ENCODE data around the gene MMP2. TPM values are rescaled to one million over a fixed set of nuclear protein-coding genes. Genes with fewer than 3 reads are reported as not detected.

MMP2 gene
- total RNA-seq (100 to 1,000 TPM; 102 to 629 (median 300) TPM), polyA plus RNA-seq (100 to 1,000 TPM; 191 to 483 TPM)
- long read RNA-seq, donor 1, transcript MMP2-201 (13 exons, 3,741 nt) = major isoform, 217 of 500 reads
- long read RNA-seq, donor 1, partial matches to known transcripts = 257 of 500 reads
- long read RNA-seq, donor 1, other reads (novel, unspliced or antisense) = 25 of 500 reads
- long read RNA-seq, donor 2, transcript MMP2-201 (13 exons, 3,741 nt) = major isoform, 64 of 64 reads
- long read RNA-seq, donor 2, partial matches to known transcripts = 0 of 64 reads
- long read RNA-seq, donor 2, other reads (novel, unspliced or antisense) = 0 of 64 reads
- long read RNA-seq, donor 3, transcript MMP2-201 (13 exons, 3,741 nt) = major isoform, 2,286 of 2,450 reads
- long read RNA-seq, donor 3, partial matches to known transcripts = 103 of 2,450 reads
- long read RNA-seq, donor 3, other reads (novel, unspliced or antisense) = 60 of 2,450 reads

GRCh38 chr16:55478827-55479429 lies at the start of gene MMP2:
MMP2 (plus strand) TSS chr16:55479198; CDS start chr16:55479480, 282 bp downstream.
- intact Hi-C loops (cut with DNase I) = no loop called here
- Histone ChIP-seq H3K4me3 (peak within 1 kb of the TSS; percentile 65), H3K9me3 (no peaks in the 10 kb centered on the region), H3K4me1 (ENCODE audit: insufficient read depth) (peaks cover 4% of the 10 kb centered on the region), H3K27ac (peak within 1 kb of the TSS; percentile 83 to 87), H3K27me3 (no peaks in the 10 kb centered on the region), H3K36me3 (no peaks in the 10 kb centered on the region)
- TF ChIP-seq, protein P1, sequence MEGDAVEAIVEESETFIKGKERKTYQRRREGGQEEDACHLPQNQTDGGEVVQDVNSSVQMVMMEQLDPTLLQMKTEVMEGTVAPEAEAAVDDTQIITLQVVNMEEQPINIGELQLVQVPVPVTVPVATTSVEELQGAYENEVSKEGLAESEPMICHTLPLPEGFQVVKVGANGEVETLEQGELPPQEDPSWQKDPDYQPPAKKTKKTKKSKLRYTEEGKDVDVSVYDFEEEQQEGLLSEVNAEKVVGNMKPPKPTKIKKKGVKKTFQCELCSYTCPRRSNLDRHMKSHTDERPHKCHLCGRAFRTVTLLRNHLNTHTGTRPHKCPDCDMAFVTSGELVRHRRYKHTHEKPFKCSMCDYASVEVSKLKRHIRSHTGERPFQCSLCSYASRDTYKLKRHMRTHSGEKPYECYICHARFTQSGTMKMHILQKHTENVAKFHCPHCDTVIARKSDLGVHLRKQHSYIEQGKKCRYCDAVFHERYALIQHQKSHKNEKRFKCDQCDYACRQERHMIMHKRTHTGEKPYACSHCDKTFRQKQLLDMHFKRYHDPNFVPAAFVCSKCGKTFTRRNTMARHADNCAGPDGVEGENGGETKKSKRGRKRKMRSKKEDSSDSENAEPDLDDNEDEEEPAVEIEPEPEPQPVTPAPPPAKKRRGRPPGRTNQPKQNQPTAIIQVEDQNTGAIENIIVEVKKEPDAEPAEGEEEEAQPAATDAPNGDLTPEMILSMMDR (IDR thresholded peaks at IDR 0.05) = no peak
- TF ChIP-seq EP300 (IDR thresholded peaks at IDR 0.05) = no peak
- no peak for TF ChIP-seq POLR2A (IDR thresholded peaks at IDR 0.05)
- DNase-seq = peak; percentile 82 to 89 (median 85)
- WGBS, 3 donors = 0 to 1% (median 1%) methylated on average over 42 to 46 of the region's 46 CpGs

GRCh38 chr16:55433030-55433429 lies 46.0 kb upstream of the MMP2 start:
- TF ChIP-seq POLR2A (IDR thresholded peaks at IDR 0.05) (no peak), EP300 (IDR thresholded peaks at IDR 0.05) (no peak)
- TF ChIP-seq, protein P1 (IDR thresholded peaks at IDR 0.05) = no peak
- no peak for DNase-seq
- no peaks in the 10 kb centered on the region for H3K4me1 ChIP-seq (ENCODE audit: insufficient read depth)
- H3K9me3 ChIP-seq = no peaks in the 10 kb centered on the region
- H3K27me3 ChIP-seq = no peaks in the 10 kb centered on the region
- no peak overlapping the region for H3K4me3 ChIP-seq
- no peaks in the 10 kb centered on the region for H3K36me3 ChIP-seq
- no peak overlapping the region for H3K27ac ChIP-seq
- whole genome bisulfite sequencing, 3 donors = 62 to 79% (median 68%) methylated on average over 5 of the region's 5 CpGs
- intact Hi-C loops (cut with DNase I) = no loop called here

DNA sequence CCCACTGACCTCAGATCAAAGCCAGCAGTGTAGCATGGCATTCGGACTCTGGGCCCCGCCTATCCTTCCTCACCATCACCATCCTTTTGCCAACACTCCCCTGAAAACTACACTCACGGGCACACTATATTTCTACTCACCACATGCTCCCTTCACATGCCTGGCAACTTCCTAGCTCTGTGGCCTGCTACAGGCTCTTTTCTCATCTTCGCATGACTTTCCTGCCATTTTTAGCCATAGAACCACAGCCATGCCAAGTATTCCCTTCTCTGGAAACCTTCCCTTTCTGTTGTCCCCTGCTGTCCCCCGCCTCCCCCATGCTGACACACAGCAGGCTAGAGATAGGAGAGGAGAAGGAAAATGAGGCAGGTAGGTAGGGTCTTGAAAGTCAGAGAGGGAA lies 45.5 kb upstream of the MMP2 start:
- intact Hi-C loops (cut with DNase I) = no loop called here
- Histone ChIP-seq H3K4me1 (ENCODE audit: insufficient read depth) (no peaks in the 10 kb centered on the region), H3K27me3 (no peaks in the 10 kb centered on the region), H3K36me3 (no peaks in the 10 kb centered on the region), H3K4me3 (no peak overlapping the region), H3K27ac (no peak overlapping the region), H3K9me3 (no peaks in the 10 kb centered on the region)
- no peak for DNase-seq
- WGBS, 3 donors = 68 to 83% (median 82%) methylated on average over 5 of the region's 5 CpGs
- TF ChIP-seq POLR2A (IDR thresholded peaks at IDR 0.05) (no peak), EP300 (IDR thresholded peaks at IDR 0.05) (no peak)
- TF ChIP-seq, protein P1 (IDR thresholded peaks at IDR 0.05) = no peak

GRCh38 chr16:55434000-55434399 lies 45.0 kb upstream of the MMP2 start:
- no peaks in the 10 kb centered on the region for H3K9me3 ChIP-seq
- no peak overlapping the region for H3K4me3 ChIP-seq
- H3K27ac ChIP-seq = no peak overlapping the region
- no peak for DNase-seq
- no peaks in the 10 kb centered on the region for H3K36me3 ChIP-seq
- 45 to 72% (median 57%) methylated on average over 4 of the region's 4 CpGs for WGBS, 3 donors
- TF ChIP-seq POLR2A (IDR thresholded peaks at IDR 0.05) (no peak), EP300 (IDR thresholded peaks at IDR 0.05) (no peak)
- TF ChIP-seq, protein P1 (IDR thresholded peaks at IDR 0.05) = no peak
- no peaks in the 10 kb centered on the region for H3K27me3 ChIP-seq
- H3K4me1 ChIP-seq (ENCODE audit: insufficient read depth) = no peaks in the 10 kb centered on the region
- intact Hi-C loops (cut with DNase I) = no loop called here

Measured in ovary (tissue), 10 donors.